Measurements from ENCODE around the gene BCAS3. TPM values are rescaled to one million over a fixed set of nuclear protein-coding genes. Genes with fewer than 3 reads are reported as not detected.
"Not testable (repeated sequence)": the region's sequence is repeated elsewhere in the genome, so short reads cannot be mapped to it uniquely, and the experiment has no call there.

BCAS3 gene
- total RNA-seq, 6 experiments from 2014 or later = 9.2 to 22.1 (median 14.2) TPM

GRCh38 chr17:60661489-60661888, 16.2 kb upstream of the BCAS3 start:
- Histone ChIP-seq H3K27me3 (no peaks in the 10 kb centered on the region), H3K4me3 (no peak overlapping the region), H3K4me1 (no peaks in the 10 kb centered on the region), H3K27ac (no peak overlapping the region), H3K36me3 (peaks cover 0 to 18% (median 0%) of the 10 kb centered on the region in 4 donors), H3K9me3 (no peaks in the 10 kb centered on the region)
- ATAC-seq (no peak), DNase-seq (no peak)
- intact Hi-C loops (cut with DNase I) = no loop called here
- TF ChIP-seq POLR2A (IDR thresholded peaks at IDR 0.05) (no peak), CTCF (IDR thresholded peaks at IDR 0.05) (no peak)
- 83% methylated on average over 2 of the region's 2 CpGs for WGBS (ENCODE audit: insufficient coverage, low coverage, low lambda C conversion rate, missing lambda C conversion rate)

GRCh38 chr17:60664022-60664421, 13.6 kb upstream of the BCAS3 start:
- ATAC-seq (no peak), DNase-seq (no peak)
- TF ChIP-seq POLR2A (IDR thresholded peaks at IDR 0.05) (no peak), CTCF (IDR thresholded peaks at IDR 0.05) (no peak)
- H3K27me3 ChIP-seq = no peaks in the 10 kb centered on the region
- WGBS (ENCODE audit: insufficient coverage, low coverage, low lambda C conversion rate, missing lambda C conversion rate) = 93% methylated on average over 1 of the region's 1 CpG
- H3K9me3 ChIP-seq = no peaks in the 10 kb centered on the region
- H3K27ac ChIP-seq = no peak overlapping the region
- no peak overlapping the region for H3K4me3 ChIP-seq
- H3K36me3 ChIP-seq = peaks cover 0 to 18% (median 0%) of the 10 kb centered on the region in 4 donors
- intact Hi-C loops (cut with DNase I) = no loop called here
- no peaks in the 10 kb centered on the region for H3K4me1 ChIP-seq

- Histone ChIP-seq H3K4me3 (no peak overlapping the region), H3K4me1 (no peaks in the 10 kb centered on the region), H3K27ac (no peak overlapping the region), H3K36me3 (peaks cover 0 to 18% (median 0%) of the 10 kb centered on the region in 4 donors), H3K9me3 (no peaks in the 10 kb centered on the region), H3K27me3 (no peaks in the 10 kb centered on the region)
- intact Hi-C loops (cut with DNase I) = no loop called here
- no peak for TF ChIP-seq CTCF (IDR thresholded peaks at IDR 0.05)
- TF ChIP-seq POLR2A (IDR thresholded peaks at IDR 0.05) = no peak
- 90% methylated on average over 3 of the region's 5 CpGs for WGBS (ENCODE audit: insufficient coverage, low coverage, low lambda C conversion rate, missing lambda C conversion rate)
- DNase-seq = no peak
- ATAC-seq = no peak
These were observed 12.0 kb upstream of the BCAS3 start for GRCh38 chr17:60665602-60666001.

- DNase-seq; H3K4me1 ChIP-seq; H3K27me3 ChIP-seq; H3K36me3 ChIP-seq; H3K9me3 ChIP-seq; intact Hi-C loops (cut with DNase I); ATAC-seq; H3K27ac ChIP-seq; H3K4me3 ChIP-seq: not testable (repeated sequence)
- WGBS (ENCODE audit: insufficient coverage, low coverage, low lambda C conversion rate, missing lambda C conversion rate) = 76% methylated on average over 6 of the region's 7 CpGs
These were observed 8.9 kb upstream of the BCAS3 start for GRCh38 chr17:60668741-60669140.

- Histone ChIP-seq H3K27ac (no peak overlapping the region), H3K4me1 (no peaks in the 10 kb centered on the region), H3K27me3 (no peaks in the 10 kb centered on the region), H3K4me3 (no peak overlapping the region), H3K36me3 (no peaks in the 10 kb centered on the region), H3K9me3 (no peaks in the 10 kb centered on the region)
- no peak for ATAC-seq
- 50% methylated on average over 2 of the region's 2 CpGs for WGBS (ENCODE audit: insufficient coverage, low coverage, low lambda C conversion rate, missing lambda C conversion rate)
- DNase-seq = no peak
- TF ChIP-seq POLR2A (IDR thresholded peaks at IDR 0.05) (no peak), CTCF (IDR thresholded peaks at IDR 0.05) (no peak)
- intact Hi-C loops (cut with DNase I) = no loop called here
These were observed 6.2 kb upstream of the BCAS3 start for GRCh38 chr17:60671482-60671881.

GRCh38 chr17:60674637-60675036, 3.0 kb upstream of the BCAS3 start:
- H3K4me1 ChIP-seq; DNase-seq; H3K27ac ChIP-seq; H3K27me3 ChIP-seq; ATAC-seq; H3K4me3 ChIP-seq; H3K9me3 ChIP-seq; intact Hi-C loops (cut with DNase I); H3K36me3 ChIP-seq: not testable (repeated sequence)
- WGBS (ENCODE audit: insufficient coverage, low coverage, low lambda C conversion rate, missing lambda C conversion rate) = 55% methylated on average over 6 of the region's 7 CpGs
